ENCODE measurements around the gene TLCD2.

- TF ChIP-seq POLR2A (IDR thresholded peaks at IDR 0.05) (no peak), CTCF (IDR thresholded peaks at IDR 0.05) (no peak)
Measured at GRCh38 chr17:1742371-1743087, 32.4 kb upstream of the TLCD2 start, which contains the start of gene SERPINF2.
